Left ventricle myocardium inferior (tissue), 1 donor: ENCODE data around the gene TADA2A. TPM values are rescaled to one million over a fixed set of nuclear protein-coding genes. Genes with fewer than 3 reads are reported as not detected.

Experiments used
- DNase-seq: peaks from one replicate; pipeline ENCODE4 v3.0.0-alpha.2; 2020
- H3K27ac ChIP-seq: fragments of 200-600 bp; replicated peaks from 2 replicates; pipeline ENCODE4 v1.8.0; 2021
- H3K27me3 ChIP-seq: fragments of 200-600 bp; 2 replicates; pipeline ENCODE4 v1.8.0; 2021; ENCODE audit warnings: low read depth
- H3K36me3 ChIP-seq: fragments of 200-600 bp; 2 replicates; pipeline ENCODE4 v1.8.0; 2021
- H3K4me1 ChIP-seq: fragments of 200-600 bp; 2 replicates; pipeline ENCODE4 v1.8.0; 2021
- H3K4me3 ChIP-seq: fragments of 200-600 bp; 2 replicates; pipeline ENCODE4 v1.8.0; 2021; ENCODE audit warnings: mild to moderate bottlenecking, moderate library complexity
- H3K9me3 ChIP-seq: fragments of 200-600 bp; replicated peaks from 2 replicates; pipeline ENCODE4 v1.8.0; 2021
- intact Hi-C: fragments of 100-400 bp; cut with micrococcal nuclease; formaldehyde crosslinking; loops from one replicate; pipeline ENCODE4 v1.11.0; 2022
- total RNA-seq: library from RNA; stranded (reverse); fragmentation: NEBNext Ultra II Directional; extraction: Animal tissue kit (Norgen Biotek cat#: 25700); gene quantifications from one replicate; pipeline ENCODE4 v1.2.1, GENCODE V29; 2021
- TF ChIP-seq, protein P1 (sequence below): fragments of 200-600 bp; IDR thresholded peaks from 2 replicates; pipeline ENCODE4 v1.8.0; 2021; ENCODE audit warnings: antibody characterized with exemption, mild to moderate bottlenecking, borderline replicate concordance
- donor health status: DM: no; HTN: yes; CAD: no; lungs with severe emphysema.

Gene TADA2A
- total RNA-seq, 1 donor from 2014 or later, result 11.9 TPM

DNA sequence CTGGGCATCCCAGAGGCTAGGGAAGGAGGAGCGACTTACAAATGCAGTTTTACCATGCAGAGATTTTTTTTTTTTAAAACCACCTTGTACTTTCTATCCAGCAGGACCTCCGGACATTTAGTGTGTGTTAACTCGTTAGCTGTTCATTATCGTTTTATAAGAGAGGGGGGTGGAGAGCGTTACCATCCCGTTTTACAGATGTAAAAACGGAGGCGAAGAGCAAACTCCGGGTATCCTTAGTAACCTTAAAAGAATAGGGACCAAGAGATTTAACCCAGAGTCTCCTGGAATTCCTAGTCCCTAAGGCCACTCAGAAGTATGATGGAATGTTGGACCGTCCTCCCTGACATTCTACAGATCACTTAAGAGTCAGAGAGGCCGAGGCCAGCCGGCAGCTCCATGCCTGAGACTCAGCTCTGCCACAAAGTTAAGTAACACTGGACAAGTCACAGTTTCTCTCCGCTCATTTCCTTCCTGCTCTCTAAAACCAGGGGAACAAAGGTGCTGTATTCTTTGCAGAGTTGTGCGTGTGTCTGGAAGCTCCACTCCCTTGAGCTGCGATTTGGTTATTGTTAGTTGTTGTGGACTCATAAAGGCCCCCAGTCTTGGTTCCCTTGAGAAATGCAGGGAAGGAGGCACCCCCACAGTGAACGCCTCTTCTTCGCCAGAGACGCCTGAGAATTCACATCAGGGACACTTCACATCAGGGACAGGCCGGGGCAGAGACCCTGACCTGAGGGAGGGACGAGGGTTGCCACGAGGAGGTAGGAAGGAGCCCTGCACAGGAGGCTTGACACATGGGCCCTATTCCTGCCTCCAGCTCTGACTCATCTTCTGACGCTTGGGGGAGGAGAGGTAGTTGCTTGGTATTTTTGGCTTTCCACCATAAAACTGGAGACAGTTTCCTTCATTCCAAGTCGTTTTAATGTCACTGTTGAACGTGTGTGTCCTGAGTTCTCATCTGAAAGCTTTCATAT, 84.2 kb downstream of the TADA2A start:
- H3K4me3 ChIP-seq, result peak overlapping the region; percentile 94
- H3K27ac ChIP-seq, result peak overlapping the region; percentile 94
- no peaks in the 10 kb centered on the region for H3K27me3 ChIP-seq
- intact Hi-C loops, result no loop called here
- no peaks in the 10 kb centered on the region for H3K36me3 ChIP-seq
- peak; percentile 26 for DNase-seq
- peaks cover 73% of the 10 kb centered on the region for H3K4me1 ChIP-seq
- TF ChIP-seq, protein P1, sequence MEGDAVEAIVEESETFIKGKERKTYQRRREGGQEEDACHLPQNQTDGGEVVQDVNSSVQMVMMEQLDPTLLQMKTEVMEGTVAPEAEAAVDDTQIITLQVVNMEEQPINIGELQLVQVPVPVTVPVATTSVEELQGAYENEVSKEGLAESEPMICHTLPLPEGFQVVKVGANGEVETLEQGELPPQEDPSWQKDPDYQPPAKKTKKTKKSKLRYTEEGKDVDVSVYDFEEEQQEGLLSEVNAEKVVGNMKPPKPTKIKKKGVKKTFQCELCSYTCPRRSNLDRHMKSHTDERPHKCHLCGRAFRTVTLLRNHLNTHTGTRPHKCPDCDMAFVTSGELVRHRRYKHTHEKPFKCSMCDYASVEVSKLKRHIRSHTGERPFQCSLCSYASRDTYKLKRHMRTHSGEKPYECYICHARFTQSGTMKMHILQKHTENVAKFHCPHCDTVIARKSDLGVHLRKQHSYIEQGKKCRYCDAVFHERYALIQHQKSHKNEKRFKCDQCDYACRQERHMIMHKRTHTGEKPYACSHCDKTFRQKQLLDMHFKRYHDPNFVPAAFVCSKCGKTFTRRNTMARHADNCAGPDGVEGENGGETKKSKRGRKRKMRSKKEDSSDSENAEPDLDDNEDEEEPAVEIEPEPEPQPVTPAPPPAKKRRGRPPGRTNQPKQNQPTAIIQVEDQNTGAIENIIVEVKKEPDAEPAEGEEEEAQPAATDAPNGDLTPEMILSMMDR, result no peak
- no peaks in the 10 kb centered on the region for H3K9me3 ChIP-seq

DNA sequence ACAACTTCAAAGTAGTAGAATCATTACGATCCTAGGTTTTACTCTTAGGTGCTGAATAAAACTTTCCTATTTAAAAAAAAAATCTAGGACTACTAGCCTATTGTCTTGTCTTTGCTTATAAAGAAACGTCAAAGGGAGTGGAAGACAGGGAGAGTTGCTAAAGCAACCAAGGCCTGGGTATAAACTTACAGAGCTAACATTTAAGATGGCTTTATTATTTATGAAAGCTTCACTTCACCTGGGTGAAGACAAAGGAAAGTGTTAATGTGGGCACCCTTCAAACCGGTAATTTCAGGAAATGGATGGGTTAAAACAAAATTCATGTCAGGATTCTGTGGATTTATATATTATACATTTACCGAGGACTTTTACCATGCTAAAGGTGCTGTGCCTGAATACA, 85.5 kb downstream of the TADA2A start:
- Histone ChIP-seq H3K27ac (peak overlapping the region; percentile 94), H3K4me3 (peak overlapping the region; percentile 94), H3K4me1 (peaks cover 73% of the 10 kb centered on the region), H3K9me3 (no peaks in the 10 kb centered on the region), H3K27me3 (no peaks in the 10 kb centered on the region), H3K36me3 (no peaks in the 10 kb centered on the region)
- intact Hi-C loops, result no loop called here
- DNase-seq, result no peak
- TF ChIP-seq, protein P1, result no peak

DNA sequence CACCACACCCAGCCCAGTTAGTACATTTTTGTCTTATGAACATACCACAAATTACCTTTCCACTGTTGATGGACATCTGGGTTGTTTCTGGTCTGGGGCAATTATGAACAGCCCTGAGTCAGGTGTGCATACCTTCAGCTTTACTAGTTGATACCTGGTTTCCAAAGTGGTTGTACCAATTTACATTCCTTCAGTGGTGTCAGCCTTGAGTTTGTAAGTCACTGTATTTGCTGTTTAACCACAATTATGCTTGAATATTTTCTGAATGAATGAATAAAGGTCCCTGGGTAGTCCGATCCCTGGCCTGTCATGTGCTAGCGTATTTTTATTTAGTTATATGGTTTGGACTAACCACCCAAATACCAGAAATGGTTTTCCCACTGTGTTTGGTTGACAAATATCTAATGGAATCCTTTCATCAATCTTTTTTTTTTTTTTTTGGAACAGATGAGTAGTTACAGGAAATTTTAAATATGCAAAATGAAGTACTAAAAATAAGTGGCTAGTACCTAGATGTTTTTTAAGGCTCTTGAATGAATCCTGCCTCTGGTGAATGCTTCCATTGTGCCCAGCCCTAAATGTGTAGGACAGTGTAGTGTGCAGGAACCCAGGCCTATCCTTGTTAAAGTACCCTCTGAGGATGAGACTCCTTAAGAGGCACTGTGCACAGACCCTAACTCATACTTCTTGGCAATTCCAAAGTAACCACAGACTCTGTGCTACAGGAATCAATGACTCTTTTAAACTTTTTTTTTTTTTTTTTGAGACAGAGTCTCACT, 86.8 kb downstream of the TADA2A start:
- intact Hi-C loops, result no loop called here
- Histone ChIP-seq H3K4me3 (no peak overlapping the region), H3K27ac (no peak overlapping the region), H3K9me3 (no peaks in the 10 kb centered on the region), H3K27me3 (no peaks in the 10 kb centered on the region), H3K36me3 (no peaks in the 10 kb centered on the region), H3K4me1 (peaks cover 64% of the 10 kb centered on the region)
- no peak for DNase-seq
- TF ChIP-seq, protein P1, result no peak

DNA sequence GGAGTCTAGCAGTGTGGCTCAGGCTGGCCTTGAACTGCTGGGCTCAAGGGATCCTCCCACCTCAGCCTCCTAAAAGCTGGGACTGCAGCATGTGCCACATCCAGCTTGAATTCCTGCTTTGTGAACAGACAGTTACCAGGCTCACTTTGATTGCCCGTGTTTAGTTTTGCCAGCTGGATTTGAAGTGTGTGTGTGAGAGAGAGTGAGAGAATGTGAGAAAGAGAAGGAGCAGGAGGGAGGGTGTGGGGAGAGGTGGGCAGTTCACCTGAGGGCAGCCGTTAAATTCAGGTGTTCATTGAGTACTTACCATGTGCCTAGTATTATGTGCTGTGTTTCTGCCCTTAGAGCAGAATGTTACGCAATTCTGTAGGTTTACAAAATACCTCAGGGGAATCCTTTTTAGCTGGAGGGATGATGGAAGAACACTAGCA, 87.7 kb downstream of the TADA2A start:
- H3K4me1 ChIP-seq, result peaks cover 54% of the 10 kb centered on the region
- H3K9me3 ChIP-seq, result no peaks in the 10 kb centered on the region
- intact Hi-C loops, result no loop called here
- H3K4me3 ChIP-seq, result no peak overlapping the region
- H3K27ac ChIP-seq, result no peak overlapping the region
- H3K36me3 ChIP-seq, result no peaks in the 10 kb centered on the region
- TF ChIP-seq, protein P1, result no peak
- no peak for DNase-seq
- no peaks in the 10 kb centered on the region for H3K27me3 ChIP-seq

DNA sequence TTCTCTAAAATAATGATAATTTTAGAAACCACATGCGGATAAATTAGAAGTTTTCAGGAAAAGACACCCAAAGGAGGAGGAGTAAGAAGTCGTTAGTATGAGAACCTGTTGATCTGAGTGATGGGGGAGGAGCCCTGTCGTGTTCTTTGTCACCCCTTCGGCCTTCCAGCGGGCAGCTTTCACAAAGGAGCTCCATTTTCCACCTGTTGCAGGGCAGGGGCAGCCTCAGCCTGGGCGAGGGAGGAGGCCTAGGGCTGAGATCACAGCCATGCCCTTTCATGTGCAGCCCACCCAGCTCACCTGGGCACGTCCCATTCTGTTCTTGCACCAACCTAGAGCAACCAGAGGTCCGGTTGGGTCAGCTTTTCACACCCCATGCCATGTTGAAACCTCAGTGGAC, 88.3 kb downstream of the TADA2A start:
- no peak for DNase-seq
- intact Hi-C loops, result no loop called here
- TF ChIP-seq, protein P1, result no peak
- H3K4me3 ChIP-seq, result no peak overlapping the region
- no peaks in the 10 kb centered on the region for H3K36me3 ChIP-seq
- no peaks in the 10 kb centered on the region for H3K9me3 ChIP-seq
- H3K27ac ChIP-seq, result no peak overlapping the region
- no peaks in the 10 kb centered on the region for H3K27me3 ChIP-seq
- peaks cover 52% of the 10 kb centered on the region for H3K4me1 ChIP-seq
